GM21576 (cell line): Measurements from ENCODE around the gene FARP2.
A peak's percentile ranks its signal among the peaks of the same experiment; 100 is the strongest.

Experiments
- ATAC-seq: cut with Tn5 transposase; IDR thresholded peaks from one replicate; pipeline ENCODE4 v1.9.1; 2021; ENCODE audit warnings: mild to moderate bottlenecking, moderate library complexity; ENCODE audit not compliant: unreplicated experiment

FARP2 gene

DNA sequence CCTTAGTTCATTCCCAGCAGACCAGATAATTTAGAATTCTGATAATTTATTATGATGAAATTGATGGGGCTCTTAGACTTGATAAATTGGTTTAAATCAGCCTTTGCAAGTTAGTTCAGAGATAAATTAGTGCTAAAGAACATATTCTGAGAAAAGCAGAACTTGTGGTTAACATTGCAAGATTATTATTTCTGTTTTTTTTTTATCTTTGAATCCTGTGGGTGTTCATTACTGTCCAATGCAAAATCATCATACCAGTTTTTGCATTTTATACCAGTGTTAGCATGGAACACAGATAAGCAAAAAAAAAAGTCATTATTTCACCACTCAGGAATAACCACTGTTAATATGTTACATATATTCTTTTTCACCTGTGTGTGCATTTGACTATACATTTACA is 31.3 kb upstream of the FARP2 start:
- ATAC-seq = no peak

DNA sequence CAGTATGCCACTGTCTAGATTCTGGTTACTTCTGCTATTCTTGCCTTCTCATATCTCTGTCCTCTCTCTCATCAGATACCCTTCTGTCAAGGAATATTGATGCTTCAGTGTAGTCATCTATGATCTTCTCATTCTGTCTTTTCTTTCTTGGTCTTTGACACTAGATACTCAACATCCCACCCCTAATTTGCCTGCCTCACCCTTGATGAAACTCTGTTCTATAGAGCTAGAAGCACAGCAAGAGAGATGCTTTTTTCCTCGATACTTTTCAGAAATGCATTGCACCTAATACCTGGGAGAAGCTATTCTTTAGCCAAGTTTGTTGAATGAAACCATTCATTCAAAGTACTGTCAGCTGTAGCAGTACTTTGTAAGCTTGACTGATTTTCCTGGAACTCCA is 30.8 kb upstream of the FARP2 start:
- no peak for ATAC-seq

DNA sequence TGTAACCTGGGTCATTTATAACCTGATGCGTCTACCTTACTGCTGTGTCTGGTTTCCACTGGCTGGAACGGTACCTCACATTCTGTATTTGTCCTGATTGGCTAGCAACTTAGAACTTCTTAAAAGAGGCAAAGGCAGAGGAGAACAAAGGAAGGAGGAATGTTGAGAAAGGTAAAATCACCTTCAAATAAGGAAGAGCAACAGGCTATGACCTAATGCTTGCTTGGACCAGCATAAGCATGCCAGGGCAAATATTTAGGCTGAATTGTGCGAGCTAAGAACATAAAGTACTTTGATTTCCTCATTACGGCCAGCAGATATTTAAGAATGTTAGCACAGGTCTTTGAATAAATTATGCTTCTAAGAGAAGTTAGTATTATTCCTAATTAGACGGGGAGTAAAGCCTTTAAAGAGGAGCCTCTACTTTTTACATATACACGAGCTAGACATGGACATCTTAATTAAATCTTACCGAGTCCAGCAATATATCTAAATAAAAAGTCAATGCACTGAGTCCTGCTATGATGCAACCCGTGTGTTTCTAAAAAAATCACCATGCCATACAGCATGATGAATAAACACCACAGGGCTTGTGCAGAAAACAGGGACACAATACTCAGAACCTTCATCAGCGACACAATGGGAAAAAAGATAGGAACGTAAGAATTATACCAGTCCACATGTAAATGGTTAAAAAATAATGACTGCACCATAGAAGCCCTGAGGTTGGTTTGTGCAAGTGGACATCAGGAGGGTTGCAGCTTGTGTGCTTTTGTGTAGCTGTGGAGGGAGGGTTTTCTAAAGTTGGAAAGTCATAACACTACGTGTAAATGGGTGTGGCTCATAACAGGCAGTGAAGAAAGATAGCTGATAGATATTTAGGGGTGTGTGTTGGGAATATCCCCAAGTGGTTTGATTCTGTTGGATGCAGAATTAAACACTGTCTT is 26.1 kb upstream of the FARP2 start:
- ATAC-seq = no peak

DNA sequence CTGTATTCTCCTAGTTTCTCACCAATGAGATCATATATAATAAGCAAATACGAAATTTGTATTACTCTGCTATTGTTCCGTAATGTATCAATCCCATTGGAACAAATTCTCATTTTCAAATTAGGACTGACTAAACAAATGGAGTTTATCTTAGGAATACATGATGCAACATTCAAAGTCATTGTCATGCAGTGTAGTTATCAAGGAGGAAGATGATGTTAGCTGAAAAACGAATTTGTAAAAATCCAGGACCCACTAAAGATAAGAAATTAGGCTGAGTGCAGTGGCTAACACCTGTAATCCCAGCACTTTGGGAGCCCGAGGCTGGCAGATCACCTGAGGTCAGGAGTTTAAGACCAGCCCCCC is 25.5 kb upstream of the FARP2 start:
- no peak for ATAC-seq

DNA sequence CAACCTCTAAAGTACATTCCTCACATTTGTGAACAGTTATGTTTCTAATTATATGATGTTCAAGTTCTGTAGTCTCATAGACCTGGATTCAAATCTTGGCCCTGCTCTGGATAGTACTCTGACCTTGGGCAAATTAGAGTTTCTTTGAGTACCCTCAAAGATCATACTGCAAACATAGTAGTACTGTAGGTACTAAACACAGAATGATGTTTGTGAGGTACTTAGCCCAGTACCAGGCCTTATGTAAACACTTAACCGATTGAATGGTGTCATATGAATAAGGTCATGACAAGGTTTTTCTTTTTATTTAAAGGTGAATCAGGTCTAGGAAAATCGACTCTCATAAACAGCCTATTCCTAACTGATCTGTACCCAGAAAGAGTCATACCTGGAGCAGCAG is 21.3 kb upstream of the FARP2 start:
- ATAC-seq = no peak

DNA sequence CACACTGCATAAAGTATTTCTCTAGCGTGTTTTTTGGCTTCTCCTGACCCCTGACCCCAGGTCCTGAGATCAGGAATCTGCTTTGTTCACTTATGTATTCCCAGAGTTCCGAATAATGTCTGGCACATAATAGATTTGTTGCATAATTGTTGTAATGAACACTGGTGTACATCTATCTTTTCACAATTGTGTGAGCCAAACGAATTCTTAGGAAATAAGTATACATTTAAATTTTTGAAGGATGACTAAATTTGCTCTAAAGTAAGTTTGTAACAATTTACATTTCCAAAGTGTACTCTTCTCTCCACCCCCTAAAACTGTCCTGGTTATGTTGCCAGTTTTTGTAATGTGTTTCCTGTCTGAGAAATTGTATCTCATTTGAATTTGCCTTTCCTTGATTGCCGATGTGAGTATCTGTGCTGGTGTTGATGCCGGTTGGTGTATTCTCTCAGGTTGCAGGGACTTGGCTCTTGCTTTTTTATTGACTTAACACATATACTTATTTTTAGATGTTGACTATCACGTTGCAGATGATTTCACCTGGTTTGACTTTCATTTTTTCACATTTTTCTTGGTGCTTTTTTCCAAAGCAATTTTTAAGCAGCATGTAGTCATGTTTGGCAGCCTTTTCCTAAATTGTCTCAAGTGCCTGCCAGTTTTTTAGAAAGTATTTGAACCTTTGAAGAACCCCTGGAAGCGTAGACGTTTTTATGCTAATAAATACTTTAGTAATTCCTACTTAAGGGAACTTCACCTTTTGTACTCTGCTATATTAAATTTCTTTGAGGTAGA is 16.1 kb upstream of the FARP2 start:
- ATAC-seq = no peak

DNA sequence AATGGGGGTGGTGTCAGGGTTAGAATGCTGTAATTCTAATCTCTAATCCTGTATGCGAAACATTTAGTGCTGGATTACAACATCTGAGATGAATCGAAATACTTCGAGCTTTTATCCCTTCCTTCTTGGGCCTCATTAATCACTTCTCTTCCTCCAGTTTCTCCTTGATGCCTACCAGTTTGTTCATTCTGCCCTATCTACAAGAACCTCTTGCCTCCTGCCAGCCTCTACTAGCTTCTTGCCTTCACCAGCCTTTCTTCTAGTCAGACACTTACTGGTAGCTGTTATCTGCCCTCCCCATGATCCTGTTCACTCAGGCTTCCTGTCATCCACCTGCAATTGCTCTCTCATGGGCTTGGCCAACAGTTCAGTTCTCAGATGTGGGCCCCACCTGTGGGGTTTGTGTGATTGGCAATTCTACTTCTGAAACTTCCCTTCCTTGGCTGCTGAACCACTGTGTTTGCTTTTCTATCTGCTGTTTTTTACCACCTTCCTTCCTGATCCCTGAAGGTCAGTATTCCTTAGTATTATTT is 15.4 kb upstream of the FARP2 start:
- ATAC-seq = no peak

DNA sequence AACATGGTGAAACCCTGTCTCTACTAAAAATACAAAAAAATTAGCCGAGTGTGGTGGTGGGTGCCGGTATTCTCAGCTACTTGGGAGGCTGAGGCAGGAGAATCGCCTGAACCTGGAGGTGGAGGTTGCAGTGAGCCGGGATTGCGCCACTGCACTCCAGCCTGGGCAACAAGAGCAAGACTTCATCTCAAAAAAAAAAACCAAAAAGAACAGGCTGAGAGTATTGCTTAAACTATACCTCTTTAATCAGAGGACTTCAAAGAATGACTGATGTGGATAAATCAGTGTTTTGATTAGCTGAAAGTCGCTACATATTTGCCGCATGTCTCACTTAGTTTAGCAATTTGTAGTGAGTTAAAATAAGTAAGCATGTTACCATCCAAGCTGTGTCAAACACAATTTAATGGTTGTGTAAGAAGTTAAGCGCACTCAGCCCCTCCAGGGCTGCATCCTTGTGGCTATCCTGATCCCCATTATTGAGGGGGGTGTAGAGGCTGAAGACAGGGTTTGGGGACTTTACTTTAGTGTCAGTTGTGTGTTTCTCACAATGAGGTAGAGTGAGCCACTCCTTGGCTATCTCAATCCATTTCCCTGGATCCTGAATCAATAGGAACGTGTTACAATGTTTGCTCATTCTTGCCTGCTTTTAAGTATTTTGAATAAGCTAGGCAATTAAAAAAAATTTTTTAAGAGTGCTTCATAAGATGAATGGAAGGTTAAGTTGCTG is 11.0 kb upstream of the FARP2 start:
- ATAC-seq = no peak

DNA sequence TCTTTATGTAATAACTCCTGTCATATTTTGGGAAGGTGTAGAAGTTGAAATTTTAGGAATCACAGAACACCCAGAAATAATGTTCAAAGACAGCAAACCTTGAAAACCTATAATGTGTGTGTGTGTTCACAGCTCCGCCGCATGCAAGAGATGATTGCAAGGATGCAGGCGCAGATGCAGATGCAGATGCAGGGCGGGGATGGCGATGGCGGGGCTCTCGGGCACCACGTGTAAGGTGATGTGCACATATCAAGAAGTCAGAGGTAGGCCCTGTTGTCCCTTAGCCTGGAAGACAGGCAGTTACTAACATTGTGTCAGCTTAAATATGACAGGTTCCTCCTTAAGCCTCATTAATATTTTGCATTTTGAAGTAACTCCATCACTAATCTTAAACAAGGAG is 6.1 kb upstream of the FARP2 start:
- no peak for ATAC-seq

DNA sequence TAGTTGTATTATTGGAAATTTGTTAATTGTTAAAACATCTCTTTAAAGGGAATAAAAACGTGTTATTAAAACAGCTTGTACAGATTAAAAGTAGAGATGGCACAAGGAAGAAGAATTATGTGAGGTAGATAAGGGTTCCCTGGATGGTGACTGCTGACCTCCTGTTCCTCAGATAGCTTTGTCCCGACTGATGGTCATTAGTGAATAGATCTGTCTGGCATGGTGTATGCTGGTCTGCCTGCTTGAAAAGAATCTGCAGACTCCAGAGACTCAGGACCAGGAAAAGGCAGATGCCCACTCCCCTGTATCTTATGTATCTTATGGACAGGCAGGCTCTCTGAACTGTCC is 5.6 kb upstream of the FARP2 start:
- ATAC-seq = no peak

DNA sequence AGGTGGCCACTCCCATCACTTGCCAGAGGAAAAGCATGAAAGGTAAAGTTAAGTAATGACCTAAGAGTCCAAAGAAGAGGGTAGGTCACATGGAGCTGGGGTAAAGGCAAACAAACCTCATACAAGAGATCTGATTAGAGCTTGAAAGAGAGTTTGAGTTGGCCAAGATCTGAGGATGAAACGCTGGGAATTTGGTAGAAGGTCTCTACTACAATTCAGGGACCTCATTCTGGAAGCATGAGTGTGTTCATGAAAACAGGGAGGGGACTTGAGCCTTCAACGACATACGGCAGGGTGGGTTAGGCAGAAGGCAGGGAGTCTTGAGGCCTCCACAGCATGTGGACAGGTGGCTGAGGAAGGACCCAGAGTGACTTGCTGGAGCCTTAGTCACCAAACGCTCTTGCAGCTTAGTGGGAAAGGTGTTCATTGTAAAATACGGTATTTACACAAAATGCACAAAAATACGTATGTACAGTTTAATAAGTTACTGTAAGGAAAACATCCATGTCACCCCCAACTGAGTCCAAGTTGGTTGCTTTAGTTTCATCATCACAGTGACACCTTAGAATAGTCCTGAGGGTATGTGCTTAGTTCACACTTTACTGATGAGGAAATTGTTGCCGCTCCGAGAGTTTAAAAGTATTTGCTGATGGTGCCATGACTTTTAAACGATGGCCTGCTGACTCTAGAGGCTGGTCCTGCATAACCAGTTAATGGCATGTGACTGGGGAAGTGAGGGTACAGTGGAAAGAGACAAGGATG is 5.0 kb upstream of the FARP2 start:
- ATAC-seq = no peak

DNA sequence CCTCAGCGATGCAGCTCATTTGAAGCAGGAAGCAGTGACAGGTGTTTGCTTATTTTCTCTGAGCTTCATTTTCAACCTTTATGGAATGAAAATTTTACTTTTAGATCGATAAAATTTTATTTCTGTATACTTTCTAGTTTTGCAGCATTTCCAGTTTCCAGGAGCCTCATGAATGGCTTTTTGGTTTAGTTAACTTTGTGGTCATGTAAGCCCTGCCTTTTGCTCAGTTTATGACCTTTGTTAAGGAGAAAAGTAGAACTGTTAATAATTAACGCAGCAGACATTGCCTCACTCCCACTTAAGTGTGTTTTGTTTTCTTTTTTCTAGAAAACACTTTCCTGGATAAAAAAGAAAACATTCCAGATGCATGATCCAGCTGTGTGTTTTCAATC is 4.4 kb upstream of the FARP2 start:
- no peak for ATAC-seq

DNA sequence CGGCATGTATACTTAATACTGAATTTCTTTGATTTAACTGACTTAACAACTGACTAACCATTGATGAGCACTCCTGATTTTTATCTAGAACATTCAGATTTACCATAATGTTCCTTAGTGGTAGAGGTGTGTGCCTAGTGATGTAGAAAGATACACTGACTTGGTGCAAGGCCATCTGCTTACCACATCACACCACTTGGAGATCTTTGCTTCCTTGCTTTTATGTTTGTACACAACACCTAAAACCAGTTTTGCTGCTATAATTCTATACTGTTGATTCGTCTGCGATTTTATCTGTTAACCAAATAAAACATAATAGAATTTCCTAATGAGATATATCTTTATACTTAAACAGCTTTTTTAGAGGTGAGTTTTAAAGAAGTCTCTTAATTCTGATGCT is 3.9 kb upstream of the FARP2 start:
- no peak for ATAC-seq

DNA sequence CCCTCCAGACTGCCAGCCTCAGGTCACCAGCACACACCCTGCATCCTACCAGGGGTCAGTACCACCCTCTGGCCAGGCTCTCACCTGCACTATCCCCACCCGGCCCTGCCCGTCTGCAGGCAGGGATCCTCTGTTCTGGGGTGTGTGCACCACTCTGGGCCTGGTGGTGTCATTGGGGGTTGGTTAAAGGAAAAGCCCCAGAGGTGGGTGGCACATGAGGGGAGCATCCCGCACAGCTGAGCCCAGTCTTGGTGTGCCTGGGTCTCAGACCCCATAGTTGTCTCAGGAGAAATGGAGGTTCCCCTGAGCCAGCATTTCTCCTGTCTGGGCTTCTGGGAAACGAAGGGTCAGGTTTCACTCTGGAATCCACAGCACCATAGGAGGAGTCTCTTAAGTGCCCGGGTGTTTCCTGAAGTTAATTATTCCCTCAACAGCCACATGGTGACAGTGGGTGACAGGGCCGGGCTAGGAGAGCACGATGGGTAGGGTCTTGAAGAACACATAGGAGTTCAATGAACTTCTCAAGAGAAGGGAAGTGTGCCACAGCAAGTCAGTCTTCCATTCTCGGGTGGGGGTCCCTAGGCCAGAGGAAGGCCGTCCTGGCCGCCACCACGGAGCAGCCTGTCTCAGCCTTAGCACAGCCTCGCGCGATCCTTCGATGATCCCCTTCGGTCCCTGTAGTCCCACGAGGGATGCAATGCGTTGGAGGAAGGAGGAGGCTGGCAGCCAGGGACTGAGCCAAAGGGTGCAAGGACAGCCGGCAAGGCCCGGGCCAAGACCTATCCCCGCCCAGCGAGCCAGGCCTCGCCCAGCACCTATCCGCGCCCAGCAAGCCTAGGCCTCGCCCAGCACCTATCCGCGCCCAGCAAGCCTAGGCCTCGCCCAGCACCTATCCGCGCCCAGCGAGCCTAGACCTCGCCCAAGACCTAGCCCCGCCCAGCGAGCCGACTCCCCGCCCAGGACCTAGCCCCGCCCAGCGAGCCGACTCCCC is 1.1 kb upstream of the FARP2 start:
- ATAC-seq = peak; percentile 34

DNA sequence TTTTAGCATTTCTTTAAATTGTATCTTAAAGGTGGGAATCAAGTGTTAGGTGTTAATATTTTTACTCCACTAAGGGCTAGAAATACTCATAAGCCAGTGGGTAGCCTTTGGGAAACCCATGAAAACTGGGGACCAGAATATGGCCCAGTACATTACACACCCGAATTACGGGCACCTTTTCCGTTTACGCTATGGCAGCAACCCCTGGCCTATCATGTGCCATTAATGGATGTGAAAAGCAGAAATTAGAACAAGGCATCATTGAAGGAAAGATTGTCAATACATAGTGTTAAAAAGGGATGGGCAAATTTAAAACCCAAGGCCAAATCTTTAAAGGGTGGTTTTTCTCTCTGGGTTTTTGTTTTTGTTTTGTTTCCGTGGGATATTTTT is 781 bp downstream of the FARP2 start:
- no peak for ATAC-seq

DNA sequence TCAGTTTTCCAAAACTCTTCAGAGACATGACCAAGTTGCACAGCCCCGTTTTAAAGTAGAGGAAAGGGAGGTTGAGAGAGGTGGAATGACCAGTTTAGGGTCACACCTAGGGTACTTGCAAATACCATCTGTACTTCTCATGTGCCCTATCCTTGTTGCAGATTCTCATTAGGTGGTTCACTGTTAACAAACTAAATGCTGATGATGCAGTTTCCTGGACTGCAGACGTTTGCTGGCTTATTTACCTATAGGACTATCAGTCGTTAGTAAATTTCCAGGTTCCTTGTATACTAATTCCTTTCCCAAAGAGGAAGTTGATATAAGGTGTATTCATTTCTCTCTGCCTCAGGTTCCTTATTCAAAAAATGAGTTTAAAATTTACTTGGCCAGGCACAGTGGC is 1.4 kb downstream of the FARP2 start:
- no peak for ATAC-seq

DNA sequence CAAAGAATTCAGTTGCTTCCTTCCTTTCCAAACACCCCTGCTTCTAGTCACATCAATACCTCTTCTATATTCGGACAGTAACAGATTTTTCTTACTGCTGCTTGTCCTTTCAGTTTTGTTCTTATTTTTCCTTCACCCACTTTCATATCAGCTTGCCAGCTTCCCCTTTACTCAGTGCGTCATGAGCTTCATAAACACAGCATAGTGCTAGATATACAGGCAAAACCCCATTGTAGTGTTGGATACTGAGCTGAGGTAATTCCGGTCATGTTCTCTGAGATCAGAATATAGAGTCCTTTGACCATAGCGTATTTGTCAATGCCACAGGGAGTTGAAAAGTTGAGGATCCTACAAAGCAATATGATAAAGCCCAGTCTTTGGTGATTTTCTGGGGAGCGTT is 2.4 kb downstream of the FARP2 start:
- peak; percentile 45 for ATAC-seq

DNA sequence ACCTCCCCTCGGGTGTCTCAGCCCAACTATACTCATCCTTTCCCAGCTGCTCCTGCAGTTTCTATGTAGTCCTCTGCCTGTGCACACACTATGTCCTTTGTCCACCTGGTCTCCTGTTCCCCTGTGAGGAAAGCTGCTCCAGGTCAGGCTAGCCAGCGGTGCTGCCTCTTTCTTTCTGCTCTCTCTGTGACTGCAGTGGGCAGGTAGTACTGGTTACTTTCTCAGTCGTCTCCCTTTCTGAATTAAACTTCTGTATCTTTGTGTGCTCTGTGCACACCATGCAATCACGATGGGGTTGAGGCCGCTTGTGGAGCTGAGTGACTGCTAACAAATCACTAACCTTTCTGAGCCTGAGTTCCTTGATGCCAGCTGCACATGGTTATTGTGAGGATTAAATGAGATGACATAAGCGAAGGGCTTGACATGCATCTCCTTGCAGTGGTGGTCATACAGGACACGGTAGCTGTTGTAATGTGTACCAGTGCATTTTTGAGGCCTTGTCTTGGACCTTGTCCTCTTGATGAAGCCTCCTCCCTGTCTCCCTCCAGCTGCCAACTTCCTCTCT is 3.5 kb downstream of the FARP2 start:
- ATAC-seq = no peak

DNA sequence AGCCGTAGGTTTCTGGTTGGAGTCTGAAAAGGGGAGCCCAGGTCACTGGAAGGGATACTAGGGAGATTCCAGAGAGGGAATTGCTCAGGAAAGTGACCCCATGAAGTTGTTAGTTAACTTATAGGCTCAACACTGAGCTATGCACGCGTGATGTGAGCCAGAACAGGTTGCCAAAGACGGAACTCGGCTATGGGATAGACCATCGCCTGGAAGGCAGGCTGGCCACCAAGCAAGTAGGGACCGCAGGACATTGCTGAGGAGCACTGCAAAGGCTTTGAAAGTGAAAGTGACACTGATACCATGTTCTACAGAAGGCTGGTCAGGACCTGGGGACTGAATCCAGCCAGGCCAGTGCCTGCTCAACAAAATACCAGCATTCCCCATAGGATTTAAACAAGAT is 7.3 kb downstream of the FARP2 start:
- no peak for ATAC-seq
